ENCODE results near the gene SPCS1.

GRCh38 chr3:52754373-52754772 lies 48.5 kb downstream of the SPCS1 start:
- TF ChIP-seq, protein P1, sequence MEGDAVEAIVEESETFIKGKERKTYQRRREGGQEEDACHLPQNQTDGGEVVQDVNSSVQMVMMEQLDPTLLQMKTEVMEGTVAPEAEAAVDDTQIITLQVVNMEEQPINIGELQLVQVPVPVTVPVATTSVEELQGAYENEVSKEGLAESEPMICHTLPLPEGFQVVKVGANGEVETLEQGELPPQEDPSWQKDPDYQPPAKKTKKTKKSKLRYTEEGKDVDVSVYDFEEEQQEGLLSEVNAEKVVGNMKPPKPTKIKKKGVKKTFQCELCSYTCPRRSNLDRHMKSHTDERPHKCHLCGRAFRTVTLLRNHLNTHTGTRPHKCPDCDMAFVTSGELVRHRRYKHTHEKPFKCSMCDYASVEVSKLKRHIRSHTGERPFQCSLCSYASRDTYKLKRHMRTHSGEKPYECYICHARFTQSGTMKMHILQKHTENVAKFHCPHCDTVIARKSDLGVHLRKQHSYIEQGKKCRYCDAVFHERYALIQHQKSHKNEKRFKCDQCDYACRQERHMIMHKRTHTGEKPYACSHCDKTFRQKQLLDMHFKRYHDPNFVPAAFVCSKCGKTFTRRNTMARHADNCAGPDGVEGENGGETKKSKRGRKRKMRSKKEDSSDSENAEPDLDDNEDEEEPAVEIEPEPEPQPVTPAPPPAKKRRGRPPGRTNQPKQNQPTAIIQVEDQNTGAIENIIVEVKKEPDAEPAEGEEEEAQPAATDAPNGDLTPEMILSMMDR (IDR thresholded peaks at IDR 0.05; ENCODE audit: borderline replicate concordance, extremely low read depth, low read length, poor library complexity, severe bottlenecking): no peak
- TF ChIP-seq EZH2 (IDR thresholded peaks at IDR 0.05; ENCODE audit: borderline replicate concordance, low read depth, low read length, severe bottlenecking): no peak

Measured in DND-41 (cell line).